NCI-H2171 treated with DMSO at 0.1 percent for 48 hours (cell line): ENCODE results near the gene FBXO34.

Experiments used
- DNase-seq: peaks from one replicate; lab custom pipeline; 2025; lab: John Stamatoyannopoulos, UW

FBXO34 gene

GRCh38 chr14:55270832-55271571, at the start of gene FBXO34:
Gene FBXO34, plus strand, starts transcription at chr14:55271421. Its CDS starts 78,970 bp downstream, at chr14:55350391.
- DNase-seq, result peak; percentile 98

- DNase-seq, result no peak
Observed at GRCh38 chr14:55221968-55222367, 49.3 kb upstream of the FBXO34 start.

- no peak for DNase-seq
Observed at GRCh38 chr14:55223364-55223763, 47.9 kb upstream of the FBXO34 start.

GRCh38 chr14:55228261-55228660, 43.0 kb upstream of the FBXO34 start:
- no peak for DNase-seq

- no peak for DNase-seq
Observed at GRCh38 chr14:55233591-55233990, 37.6 kb upstream of the FBXO34 start.

- DNase-seq, result no peak
Observed at GRCh38 chr14:55238019-55238680, 33.1 kb upstream of the FBXO34 start.

- no peak for DNase-seq
Observed at GRCh38 chr14:55239320-55239719, 31.9 kb upstream of the FBXO34 start.

GRCh38 chr14:55240526-55241178, 30.6 kb upstream of the FBXO34 start:
- no peak for DNase-seq

GRCh38 chr14:55241673-55242072, 29.5 kb upstream of the FBXO34 start:
- no peak for DNase-seq

GRCh38 chr14:55243386-55243785, 27.8 kb upstream of the FBXO34 start:
- no peak for DNase-seq

GRCh38 chr14:55243813-55244212, 27.4 kb upstream of the FBXO34 start:
- no peak for DNase-seq

- no peak for DNase-seq
Observed at GRCh38 chr14:55245657-55246268, 25.5 kb upstream of the FBXO34 start.

- DNase-seq, result no peak
Observed at GRCh38 chr14:55248411-55248810, 22.8 kb upstream of the FBXO34 start.

GRCh38 chr14:55249423-55249822, 21.8 kb upstream of the FBXO34 start:
- no peak for DNase-seq

- no peak for DNase-seq
Observed at GRCh38 chr14:55253276-55253675, 17.9 kb upstream of the FBXO34 start.

- DNase-seq, result peak; percentile 55
Observed at GRCh38 chr14:55254581-55254980, 16.6 kb upstream of the FBXO34 start.

GRCh38 chr14:55255979-55256378, 15.2 kb upstream of the FBXO34 start:
- DNase-seq, result no peak

GRCh38 chr14:55256586-55256985, 14.6 kb upstream of the FBXO34 start:
- DNase-seq, result no peak

- no peak for DNase-seq
Observed at GRCh38 chr14:55265197-55265596, 6.0 kb upstream of the FBXO34 start.

GRCh38 chr14:55267820-55268219, 3.4 kb upstream of the FBXO34 start:
- DNase-seq, result no peak

GRCh38 chr14:55271572-55272298, 514 bp downstream of the FBXO34 start:
- DNase-seq, result peak; percentile 67

GRCh38 chr14:55272387-55272786, 1.2 kb downstream of the FBXO34 start:
- no peak for DNase-seq
